Smooth muscle cell (in vitro differentiated cells): ENCODE data around the gene EAF2. TPM values are rescaled to one million over a fixed set of nuclear protein-coding genes. Genes with fewer than 3 reads are reported as not detected.

Source experiments
- DNase-seq: peaks from one replicate; lab custom pipeline; 2025; ENCODE audit not compliant: unreplicated experiment; lab: John Stamatoyannopoulos, UW
- H2AFZ ChIP-seq: fragments of 200-600 bp; sonication (generic); 2 replicates; pipeline ENCODE4 v1.6.0; 2016; ENCODE audit warnings: antibody characterized with exemption, low read depth, mild to moderate bottlenecking
- H3F3A ChIP-seq: fragments of 200-600 bp; sonication (generic); 2 replicates; pipeline ENCODE4 v1.6.0; 2017; ENCODE audit warnings: antibody characterized with exemption, low read depth
- H3K27ac ChIP-seq: fragments of 200-600 bp; sonication (generic); 2 replicates; pipeline ENCODE4 v1.5.1; 2016; ENCODE audit warnings: low read depth, mild to moderate bottlenecking
- H3K27me3 ChIP-seq: fragments of 200-600 bp; sonication (generic); 2 replicates; pipeline ENCODE4 v1.6.1; 2016; ENCODE audit warnings: low read depth, mild to moderate bottlenecking
- H3K36me3 ChIP-seq: fragments of 200-600 bp; sonication (generic); 2 replicates; pipeline ENCODE4 v1.5.1; 2016; ENCODE audit warnings: low read depth
- H3K4me1 ChIP-seq: fragments of 200-600 bp; sonication (generic); 2 replicates; pipeline ENCODE4 v1.5.1; 2016; ENCODE audit warnings: low read depth
- H3K4me2 ChIP-seq: fragments of 200-600 bp; sonication (generic); 2 replicates; pipeline ENCODE4 v1.6.0; 2016; ENCODE audit warnings: mild to moderate bottlenecking
- H3K4me3 ChIP-seq: fragments of 200-600 bp; sonication (generic); 2 replicates; pipeline ENCODE4 v1.5.1; 2016; ENCODE audit warnings: mild to moderate bottlenecking
- H3K79me2 ChIP-seq: fragments of 200-600 bp; sonication (generic); 2 replicates; pipeline ENCODE4 v1.6.0; 2016; ENCODE audit warnings: low read depth, mild to moderate bottlenecking
- H3K9ac ChIP-seq: fragments of 200-600 bp; sonication (generic); 2 replicates; pipeline ENCODE4 v1.6.0; 2016; ENCODE audit warnings: low read depth
- H3K9me3 ChIP-seq: fragments of 200-600 bp; sonication (generic); replicated peaks from 2 replicates; pipeline ENCODE4 v1.5.1; 2016; ENCODE audit warnings: low read depth
- H4K20me1 ChIP-seq: fragments of 200-600 bp; sonication (generic); 2 replicates; pipeline ENCODE4 v1.6.0; 2016; ENCODE audit warnings: low read depth
- WGBS: methylation state at CpG from one replicate; pipeline ENCODE4 v1.1.7; 2016; ENCODE audit warnings: low lambda C conversion rate; 5-methylcytosine and 5-hydroxymethylcytosine counted together
- polyA plus RNA-seq: library from polyadenylated mRNA; unstranded; fragments of >200 nt; fragmentation: Nextera tagmentation; extraction: Ambion mirVana; gene quantifications from 2 replicates; pipeline ENCODE4 v1.2.1, GENCODE V29; 2016
- total RNA-seq: library from RNA; depleted of rRNA; stranded (reverse); fragments of >200 nt; gene quantifications from 2 replicates; pipeline ENCODE4 v1.2.3, GENCODE V29; 2014
- TF ChIP-seq, protein P1 (sequence below): fragments of 200-600 bp; sonication (generic); IDR thresholded peaks from 2 replicates; pipeline ENCODE4 v1.5.1; 2017; ENCODE audit warnings: borderline replicate concordance, mild to moderate bottlenecking, antibody characterized with exemption; ENCODE audit not compliant: insufficient read depth, poor library complexity, severe bottlenecking

The EAF2 gene
- total and polyA plus RNA-seq, 2 experiments from 2014 or later: 4.1 to 5.1 TPM

DNA sequence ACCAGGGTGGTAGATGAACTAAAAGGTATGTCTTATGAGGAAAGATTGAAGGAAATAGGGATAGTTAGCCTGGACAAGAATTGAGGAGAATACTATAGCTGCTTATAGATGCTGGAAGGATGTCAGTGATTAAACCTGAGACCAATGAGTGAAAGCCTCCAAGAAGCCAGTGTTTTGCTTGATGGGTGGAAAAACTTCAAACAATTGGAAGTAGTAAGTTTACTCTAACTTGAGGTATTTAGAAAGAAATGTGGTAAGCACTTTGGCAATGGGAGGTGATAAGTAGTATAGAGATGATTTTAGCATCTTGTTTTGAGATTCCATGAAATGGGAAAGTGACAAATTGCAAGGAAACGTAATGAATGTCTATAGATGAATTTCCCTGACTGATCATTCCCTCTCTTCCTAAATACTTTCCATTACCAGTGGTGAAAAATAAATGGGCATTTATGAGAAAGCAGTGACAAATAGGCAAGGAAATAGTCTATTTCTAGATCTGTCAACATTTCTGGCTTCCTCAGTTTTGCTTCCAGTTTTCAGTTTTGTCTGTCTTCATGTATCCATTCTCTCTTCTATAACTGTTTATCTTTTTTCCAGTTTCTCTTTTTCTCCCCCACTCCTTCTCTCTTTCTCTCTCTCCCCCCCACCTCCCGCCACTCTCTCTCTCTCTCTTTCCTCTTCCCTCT lies 78.4 kb downstream of the EAF2 start:
- no peak overlapping the region for H3K9ac ChIP-seq
- TF ChIP-seq, protein P1, sequence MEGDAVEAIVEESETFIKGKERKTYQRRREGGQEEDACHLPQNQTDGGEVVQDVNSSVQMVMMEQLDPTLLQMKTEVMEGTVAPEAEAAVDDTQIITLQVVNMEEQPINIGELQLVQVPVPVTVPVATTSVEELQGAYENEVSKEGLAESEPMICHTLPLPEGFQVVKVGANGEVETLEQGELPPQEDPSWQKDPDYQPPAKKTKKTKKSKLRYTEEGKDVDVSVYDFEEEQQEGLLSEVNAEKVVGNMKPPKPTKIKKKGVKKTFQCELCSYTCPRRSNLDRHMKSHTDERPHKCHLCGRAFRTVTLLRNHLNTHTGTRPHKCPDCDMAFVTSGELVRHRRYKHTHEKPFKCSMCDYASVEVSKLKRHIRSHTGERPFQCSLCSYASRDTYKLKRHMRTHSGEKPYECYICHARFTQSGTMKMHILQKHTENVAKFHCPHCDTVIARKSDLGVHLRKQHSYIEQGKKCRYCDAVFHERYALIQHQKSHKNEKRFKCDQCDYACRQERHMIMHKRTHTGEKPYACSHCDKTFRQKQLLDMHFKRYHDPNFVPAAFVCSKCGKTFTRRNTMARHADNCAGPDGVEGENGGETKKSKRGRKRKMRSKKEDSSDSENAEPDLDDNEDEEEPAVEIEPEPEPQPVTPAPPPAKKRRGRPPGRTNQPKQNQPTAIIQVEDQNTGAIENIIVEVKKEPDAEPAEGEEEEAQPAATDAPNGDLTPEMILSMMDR: no peak
- H3K4me3 ChIP-seq: no peak overlapping the region
- H3K36me3 ChIP-seq: no peaks in the 10 kb centered on the region
- H3F3A ChIP-seq: no peaks in the 10 kb centered on the region
- no peaks in the 10 kb centered on the region for H3K79me2 ChIP-seq
- no peak for DNase-seq
- H3K4me1 ChIP-seq: no peaks in the 10 kb centered on the region
- 50% methylated on average over 2 of the region's 2 CpGs for WGBS
- no peaks in the 10 kb centered on the region for H4K20me1 ChIP-seq
- H2AFZ ChIP-seq: no peak overlapping the region
- no peak overlapping the region for H3K27ac ChIP-seq
- H3K9me3 ChIP-seq: no peaks in the 10 kb centered on the region
- H3K4me2 ChIP-seq: no peak overlapping the region
- H3K27me3 ChIP-seq: peaks cover 3% of the 10 kb centered on the region

DNA sequence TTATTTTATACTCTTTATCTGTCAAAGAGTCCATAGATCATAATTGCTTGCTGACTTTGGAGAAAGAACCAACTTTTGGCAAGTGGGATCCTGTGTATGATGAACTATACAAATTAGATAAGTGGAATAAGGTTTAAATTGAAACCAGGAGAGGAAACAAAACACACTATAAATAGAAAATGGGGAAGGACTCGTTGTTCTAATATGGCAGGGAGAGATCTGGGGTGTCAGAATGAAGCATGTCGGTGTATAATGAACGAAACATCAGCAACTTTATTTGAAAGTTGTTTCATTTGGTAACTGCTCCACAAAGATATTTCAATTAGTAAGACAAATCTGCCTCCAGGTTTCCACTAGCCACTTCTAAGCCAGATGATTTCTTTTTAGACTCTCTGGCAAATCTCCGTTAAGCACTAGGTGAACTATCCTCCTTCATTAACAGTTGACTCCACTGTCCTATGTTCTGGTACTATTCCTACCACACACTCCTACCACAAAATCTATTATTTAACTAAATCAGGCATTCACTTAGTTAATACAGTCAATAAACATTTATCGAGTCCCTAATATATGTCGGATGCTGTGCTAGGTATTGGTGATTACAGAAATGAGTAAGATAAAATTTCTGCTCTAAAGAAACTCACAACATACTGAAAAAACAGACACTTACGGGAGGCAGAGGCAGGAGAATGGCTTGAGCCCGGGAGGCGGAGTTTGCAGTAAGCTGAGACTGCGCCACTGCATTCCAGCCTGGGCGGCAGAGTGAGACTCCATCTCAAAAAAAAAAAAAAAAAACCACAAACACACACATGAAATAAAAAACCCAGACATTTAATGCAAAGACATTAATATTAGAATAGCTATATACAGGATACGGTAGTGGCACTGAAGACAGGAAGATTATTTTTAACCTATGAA lies 79.3 kb downstream of the EAF2 start:
- WGBS: 58% methylated on average over 12 of the region's 12 CpGs
- Histone ChIP-seq H3K4me1 (no peaks in the 10 kb centered on the region), H3K27ac (no peak overlapping the region), H3K4me2 (peak overlapping the region; percentile 64), H3K27me3 (peaks cover 3% of the 10 kb centered on the region), H3K79me2 (no peaks in the 10 kb centered on the region), H3K9me3 (no peaks in the 10 kb centered on the region), H4K20me1 (no peaks in the 10 kb centered on the region), H3F3A (no peaks in the 10 kb centered on the region), H3K36me3 (no peaks in the 10 kb centered on the region), H2AFZ (peak overlapping the region; percentile 44), H3K9ac (no peak overlapping the region), H3K4me3 (no peak overlapping the region)
- TF ChIP-seq, protein P1: no peak
- DNase-seq: no peak

- DNase-seq: no peak
Measured at GRCh38 chr3:121916189-121916588, 81.2 kb downstream of the EAF2 start.

More at GRCh38 chr3:121916189-121916588, 81.2 kb downstream of the EAF2 start:
- Histone ChIP-seq H4K20me1 (no peaks in the 10 kb centered on the region), H3K27ac (no peak overlapping the region), H3K27me3 (no peaks in the 10 kb centered on the region), H2AFZ (no peak overlapping the region), H3K4me1 (no peaks in the 10 kb centered on the region), H3K9ac (no peak overlapping the region), H3K4me2 (no peak overlapping the region), H3K9me3 (no peaks in the 10 kb centered on the region), H3K4me3 (no peak overlapping the region), H3K79me2 (no peaks in the 10 kb centered on the region), H3F3A (no peaks in the 10 kb centered on the region), H3K36me3 (no peaks in the 10 kb centered on the region)
- TF ChIP-seq, protein P1: no peak
